Measurements from ENCODE around the gene GNL3.

Gene GNL3

GRCh38 chr3:52733256-52733891, 47.5 kb downstream of the GNL3 start:
- TF ChIP-seq CTCF (IDR thresholded peaks at IDR 0.05; ENCODE audit: insufficient read depth, low read length, missing control alignments), result no peak
- POLR2A ChIA-PET, result no interaction called here
- H3K4me3 ChIP-seq (ENCODE audit: low read depth, low read length), result no peak overlapping the region
- CTCF ChIA-PET, result interaction anchor here (0.6 kb wide), 2 partner anchors 9 to 118 kb away, joined by 3 read pairs; no protein-coding TSS in a partner anchor
- no peak for DNase-seq (ENCODE audit: low read depth, low spot score)

GRCh38 chr3:52739730-52740129, 53.9 kb downstream of the GNL3 start:
- TF ChIP-seq CTCF (IDR thresholded peaks at IDR 0.05; ENCODE audit: insufficient read depth, low read length, missing control alignments), result no peak
- DNase-seq (ENCODE audit: low read depth, low spot score), result no peak
- ChIA-PET POLR2A (no interaction called here), CTCF (interaction anchor here (0.6 to 2.8 kb wide), 3 partner anchors 9 to 246 kb away, joined by 3 to 7 read pairs (median 3); no protein-coding TSS in a partner anchor)
- H3K4me3 ChIP-seq (ENCODE audit: low read depth, low read length), result no peak overlapping the region

GRCh38 chr3:52742418-52743041, 56.7 kb downstream of the GNL3 start:
- no peak for DNase-seq (ENCODE audit: low read depth, low spot score)
- ChIA-PET CTCF (interaction anchor here (0.8 to 3.3 kb wide), 17 partner anchors 10 to 336 kb away, joined by 3 to 12 read pairs (median 4); no protein-coding TSS in a partner anchor), POLR2A (no interaction called here)
- TF ChIP-seq CTCF (IDR thresholded peaks at IDR 0.05; ENCODE audit: insufficient read depth, low read length, missing control alignments), result peak; percentile 52
- no peak overlapping the region for H3K4me3 ChIP-seq (ENCODE audit: low read depth, low read length)

DNA sequence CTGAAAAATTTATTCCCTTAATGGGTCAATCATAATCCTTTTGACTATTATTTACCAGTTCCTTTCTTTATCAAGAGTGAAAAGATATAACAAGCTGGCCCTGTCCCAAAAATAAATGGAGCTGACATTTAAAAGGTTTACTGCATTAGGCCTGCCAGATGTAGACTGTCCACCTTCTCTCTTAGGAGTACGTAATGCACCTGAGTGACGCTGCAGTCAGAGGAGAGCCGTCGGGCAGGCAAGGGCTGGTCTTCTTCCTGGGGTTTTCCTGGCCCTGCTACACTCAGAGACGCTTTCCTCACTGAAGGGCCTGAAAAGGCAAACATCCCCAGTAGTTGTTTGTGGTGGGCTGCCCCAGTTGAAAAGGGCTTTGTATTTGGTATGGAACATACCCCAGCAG, 57.3 kb downstream of the GNL3 start:
- POLR2A ChIA-PET, result no interaction called here

DNA sequence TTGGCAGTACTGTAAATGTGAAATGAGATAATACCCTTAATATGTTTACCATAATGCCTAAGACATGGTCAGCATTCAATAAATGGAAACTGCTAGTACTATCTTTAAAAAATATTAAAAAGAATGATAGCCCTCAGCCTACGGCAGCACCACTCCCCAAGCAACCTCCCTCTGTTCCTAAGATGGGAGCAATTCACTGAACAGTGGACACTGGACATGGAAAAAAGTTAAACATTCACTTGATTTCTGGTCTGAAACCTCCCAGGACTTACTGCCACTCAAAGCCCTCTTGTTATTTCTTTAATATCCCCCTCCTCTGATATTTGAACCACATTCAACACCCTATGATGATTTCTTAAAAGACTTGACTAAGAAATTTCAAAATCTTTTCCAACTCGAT, 57.9 kb downstream of the GNL3 start:
- no peak overlapping the region for H3K4me3 ChIP-seq (ENCODE audit: low read depth, low read length)
- TF ChIP-seq CTCF (IDR thresholded peaks at IDR 0.05; ENCODE audit: insufficient read depth, low read length, missing control alignments), result no peak
- CTCF ChIA-PET, result interaction anchor here (1.0 to 3.3 kb wide), 13 partner anchors 10 to 332 kb away, joined by 3 to 12 read pairs (median 4); no protein-coding TSS in a partner anchor
- POLR2A ChIA-PET, result no interaction called here
- no peak for DNase-seq (ENCODE audit: low read depth, low spot score)

More for the DNA sequence above, 57.3 kb downstream of the GNL3 start:
- DNase-seq (ENCODE audit: low read depth, low spot score), result no peak
- no peak for TF ChIP-seq CTCF (IDR thresholded peaks at IDR 0.05; ENCODE audit: insufficient read depth, low read length, missing control alignments)
- H3K4me3 ChIP-seq (ENCODE audit: low read depth, low read length), result no peak overlapping the region
- CTCF ChIA-PET, result interaction anchor here (1.0 to 3.3 kb wide), 14 partner anchors 11 to 333 kb away, joined by 3 to 12 read pairs (median 4); no protein-coding TSS in a partner anchor
